CD4-positive, alpha-beta memory T cell (primary cell): ENCODE results near the gene MYO9B. TPM values are rescaled to one million over a fixed set of nuclear protein-coding genes. Genes with fewer than 3 reads are reported as not detected.
A peak's percentile ranks its signal among the peaks of the same experiment; 100 is the strongest.

Experiments used
- CTCF ChIA-PET: fragments of 350-600 bp; sonication (Branson Sonifier 250); formaldehyde crosslinking; loops from one replicate; lab custom pipeline; 2021; ENCODE audit warnings: inconsistent platforms; ENCODE audit not compliant: partially characterized antibody; lab: Charles Lee
- POLR2A ChIA-PET: fragments of 350-600 bp; sonication (Branson Sonifier 250); formaldehyde crosslinking; loops from one replicate; lab custom pipeline; 2021; ENCODE audit not compliant: partially characterized antibody; lab: Charles Lee
- DNase-seq, 5 donors: peaks; one replicate each; pipeline versions ENCODE4 v3.0.0 to v3.0.0-alpha.2; 2020 to 2022; ENCODE audit warnings: mixed read lengths in 1 of 5
- H3K27ac ChIP-seq: one replicate; pipeline ENCODE4 v1.7.0; 2013; ENCODE audit warnings: low read depth, low read length
- H3K27me3 ChIP-seq: 2 replicates; pipeline ENCODE4 v1.7.0; 2013; ENCODE audit warnings: mild to moderate bottlenecking, low read length, moderate library complexity; ENCODE audit not compliant: insufficient read depth
- H3K36me3 ChIP-seq: 2 replicates; pipeline ENCODE4 v1.7.0; 2013; ENCODE audit warnings: mild to moderate bottlenecking, low read length, moderate library complexity; ENCODE audit not compliant: insufficient read depth
- H3K4me1 ChIP-seq: 2 replicates; pipeline ENCODE4 v1.7.0; 2013; ENCODE audit warnings: mild to moderate bottlenecking, low read length, moderate library complexity; ENCODE audit not compliant: insufficient read depth
- H3K4me3 ChIP-seq, 2 donors: one replicate each; pipeline ENCODE4 v1.7.0; 2013; ENCODE audit warnings: low read length in 2 of 2, mild to moderate bottlenecking in 1 of 2
- H3K9me3 ChIP-seq, 2 donors: one replicate each; pipeline ENCODE4 v1.7.0; 2013; ENCODE audit warnings: low read length in 2 of 2, control low read depth in 1 of 2; ENCODE audit not compliant: control insufficient read depth in 1 of 2
- H3K27ac Mint-ChIP-seq, 7 donors: one replicate each; pipeline ENCODE4 v1.8.0; 2020 to 2021; ENCODE audit warnings: mixed read lengths in 7 of 7, mild to moderate bottlenecking in 6 of 7, inconsistent platforms in 3 of 7, moderate library complexity in 3 of 7
- H3K27me3 Mint-ChIP-seq, 2 donors: one replicate each; pipeline ENCODE4 v1.8.0; 2020 to 2021; ENCODE audit warnings: mixed read lengths in 2 of 2
- H3K36me3 Mint-ChIP-seq, 2 donors: one replicate each; pipeline ENCODE4 v1.8.0; 2020 to 2021; ENCODE audit warnings: mixed read lengths in 2 of 2, inconsistent platforms in 1 of 2, mild to moderate bottlenecking in 1 of 2
- H3K4me1 Mint-ChIP-seq, 4 donors: one replicate each; pipeline ENCODE4 v1.8.0; 2020 to 2021; ENCODE audit warnings: mixed read lengths in 4 of 4, mild to moderate bottlenecking in 1 of 4
- H3K4me3 Mint-ChIP-seq, 8 donors: one replicate each; pipeline ENCODE4 v1.8.0; 2020 to 2021; ENCODE audit warnings: mixed read lengths in 8 of 8, mild to moderate bottlenecking in 7 of 8, moderate library complexity in 6 of 8, inconsistent platforms in 3 of 8
- H3K9me3 Mint-ChIP-seq, 8 donors: one replicate each; pipeline ENCODE4 v1.8.0; 2020 to 2021; ENCODE audit warnings: mixed read lengths in 8 of 8, mild to moderate bottlenecking in 5 of 8, inconsistent platforms in 3 of 8, moderate library complexity in 1 of 8
- intact Hi-C: fragments of 100-400 bp; cut with micrococcal nuclease; formaldehyde crosslinking; loops from one replicate; pipeline ENCODE4 v1.15.1; 2023
- polyA plus RNA-seq, 2 donors: library from polyadenylated mRNA; unstranded; fragments of 300-500 nt; fragmentation: Illumina TruSeq; gene quantifications; one replicate each; pipeline ENCODE4 v1.2.3, GENCODE V29; 2021
- total RNA-seq, 2 experiments: library from RNA; stranded (reverse); gene quantifications; one replicate each; pipeline ENCODE4 v1.2.3, GENCODE V29; 2021

The MYO9B gene
- total and polyA plus RNA-seq, 4 experiments from 2014 or later = 1.3 to 181 (median 101) TPM

GRCh38 chr19:17178291-17178690 is 102.7 kb downstream of the MYO9B start:
- no peak overlapping the region for H3K4me3 Mint-ChIP-seq
- H3K27me3 Mint-ChIP-seq = no peaks in the 10 kb centered on the region
- Histone ChIP-seq H3K27ac (no peak overlapping the region), H3K4me1 (peaks cover 6% of the 10 kb centered on the region), H3K4me3 (no peak overlapping the region), H3K27me3 (no peaks in the 10 kb centered on the region), H3K36me3 (peaks cover 27% of the 10 kb centered on the region), H3K9me3 (no peaks in the 10 kb centered on the region)
- peaks cover 13 to 41% of the 10 kb centered on the region in 2 donors for H3K36me3 Mint-ChIP-seq
- no peaks in the 10 kb centered on the region for H3K9me3 Mint-ChIP-seq
- intact Hi-C loops = no loop called here
- no peak for DNase-seq
- peak overlapping the region in 2 of 7 donors; percentile 27 to 53 for H3K27ac Mint-ChIP-seq
- ChIA-PET CTCF (interaction anchor here (0.7 kb wide), 1 partner anchor 8 kb away, joined by 5 read pairs; no protein-coding TSS in a partner anchor), POLR2A (no interaction called here)
- peaks cover 3 to 5% (median 4%) of the 10 kb centered on the region in 4 donors for H3K4me1 Mint-ChIP-seq

- no peaks in the 10 kb centered on the region for H3K9me3 Mint-ChIP-seq
- intact Hi-C loops = no loop called here
- POLR2A ChIA-PET = no interaction called here
- Histone ChIP-seq H3K4me1 (peaks cover 22% of the 10 kb centered on the region), H3K9me3 (no peaks in the 10 kb centered on the region), H3K4me3 (no peak overlapping the region), H3K36me3 (peaks cover 20% of the 10 kb centered on the region), H3K27me3 (no peaks in the 10 kb centered on the region), H3K27ac (no peak overlapping the region)
- peaks cover 12 to 50% of the 10 kb centered on the region in 2 donors for H3K36me3 Mint-ChIP-seq
- no peaks in the 10 kb centered on the region for H3K27me3 Mint-ChIP-seq
- peak overlapping the region in 1 of 8 donors; percentile 10 for H3K4me3 Mint-ChIP-seq
- peak overlapping the region in 3 of 7 donors; percentile 7 to 53 (median 35) for H3K27ac Mint-ChIP-seq
- CTCF ChIA-PET = interaction anchor here (1.0 kb wide), 1 partner anchor 54 kb away, joined by 4 read pairs; no protein-coding TSS in a partner anchor
- H3K4me1 Mint-ChIP-seq = peaks cover 16 to 23% (median 19%) of the 10 kb centered on the region in 4 donors
- DNase-seq = no peak
Observed at GRCh38 chr19:17180997-17181702, 105.6 kb downstream of the MYO9B start.

GRCh38 chr19:17183271-17183761 is 107.7 kb downstream of the MYO9B start:
- H3K27me3 Mint-ChIP-seq = no peaks in the 10 kb centered on the region
- ChIA-PET POLR2A (interaction anchor here (0.7 to 3.4 kb wide), 14 partner anchors 9 to 155 kb away, joined by 3 to 52 read pairs (median 7); partner anchors contain the start of genes BABAM1, HAUS8, MYO9B and OCEL1), CTCF (interaction anchor here (0.8 to 2.8 kb wide), 12 partner anchors 10 to 116 kb away, joined by 3 to 13 read pairs (median 4); partner anchors contain the start of genes BABAM1 and USE1)
- peaks cover 16 to 27% (median 19%) of the 10 kb centered on the region in 4 donors for H3K4me1 Mint-ChIP-seq
- peaks cover 13 to 41% of the 10 kb centered on the region in 2 donors for H3K36me3 Mint-ChIP-seq
- intact Hi-C loops = no loop called here
- no peaks in the 10 kb centered on the region for H3K9me3 Mint-ChIP-seq
- H3K27ac Mint-ChIP-seq = peak overlapping the region; percentile 82 to 98 (median 96)
- peaks cover 22% of the 10 kb centered on the region for H3K4me1 ChIP-seq
- H3K9me3 ChIP-seq = no peaks in the 10 kb centered on the region
- H3K27ac ChIP-seq = peak overlapping the region; percentile 58
- peak overlapping the region; percentile 5 to 43 for H3K4me3 ChIP-seq
- peak in 1 of 5 donors; percentile 28 for DNase-seq
- peaks cover 21% of the 10 kb centered on the region for H3K36me3 ChIP-seq
- no peaks in the 10 kb centered on the region for H3K27me3 ChIP-seq
- peak overlapping the region; percentile 86 to 92 (median 90) for H3K4me3 Mint-ChIP-seq

GRCh38 chr19:17183858-17184321 is 108.3 kb downstream of the MYO9B start:
- H3K27ac Mint-ChIP-seq = peak overlapping the region; percentile 82 to 98 (median 96)
- peak in 4 of 5 donors; percentile 24 to 35 (median 31) for DNase-seq
- intact Hi-C loops = loop anchor here (1.0 to 2.0 kb wide), 3 partner anchors 51 to 117 kb away; no protein-coding TSS in a partner anchor
- peaks cover 15 to 42% of the 10 kb centered on the region in 2 donors for H3K36me3 Mint-ChIP-seq
- Histone ChIP-seq H3K36me3 (peaks cover 19% of the 10 kb centered on the region), H3K9me3 (no peaks in the 10 kb centered on the region), H3K27me3 (no peaks in the 10 kb centered on the region), H3K4me3 (peak overlapping the region; percentile 5 to 43), H3K4me1 (peaks cover 22% of the 10 kb centered on the region), H3K27ac (peak overlapping the region; percentile 58)
- CTCF ChIA-PET = interaction anchor here (0.6 to 2.8 kb wide), 15 partner anchors 9 to 116 kb away, joined by 3 to 13 read pairs (median 4); partner anchors contain the start of genes BABAM1 and USE1
- POLR2A ChIA-PET = interaction anchor here (0.6 to 3.4 kb wide), 17 partner anchors 9 to 155 kb away, joined by 3 to 52 read pairs (median 6); partner anchors contain the start of genes BABAM1, HAUS8, MYO9B and OCEL1
- peak overlapping the region; percentile 86 to 92 (median 90) for H3K4me3 Mint-ChIP-seq
- no peaks in the 10 kb centered on the region for H3K9me3 Mint-ChIP-seq
- peaks cover 16 to 27% (median 19%) of the 10 kb centered on the region in 4 donors for H3K4me1 Mint-ChIP-seq
- H3K27me3 Mint-ChIP-seq = no peaks in the 10 kb centered on the region

- ChIA-PET POLR2A (interaction anchor here (0.6 to 3.4 kb wide), 17 partner anchors 10 to 154 kb away, joined by 3 to 52 read pairs (median 6); partner anchors contain the start of genes BABAM1, HAUS8, MYO9B and OCEL1), CTCF (interaction anchor here (0.5 to 2.8 kb wide), 16 partner anchors 9 to 1870 kb away, joined by 3 to 13 read pairs (median 4); partner anchors contain the start of genes BABAM1 and USE1)
- Histone ChIP-seq H3K36me3 (peaks cover 24% of the 10 kb centered on the region), H3K27me3 (no peaks in the 10 kb centered on the region), H3K27ac (peak overlapping the region; percentile 58), H3K4me3 (peak overlapping the region; percentile 5 to 43), H3K9me3 (no peaks in the 10 kb centered on the region), H3K4me1 (peaks cover 22% of the 10 kb centered on the region)
- H3K36me3 Mint-ChIP-seq = peaks cover 15 to 41% of the 10 kb centered on the region in 2 donors
- H3K4me1 Mint-ChIP-seq = peaks cover 16 to 27% (median 19%) of the 10 kb centered on the region in 4 donors
- H3K27me3 Mint-ChIP-seq = no peaks in the 10 kb centered on the region
- intact Hi-C loops = loop anchor here (1.0 to 2.0 kb wide), 3 partner anchors 51 to 117 kb away; no protein-coding TSS in a partner anchor
- peak overlapping the region; percentile 82 to 98 (median 96) for H3K27ac Mint-ChIP-seq
- H3K9me3 Mint-ChIP-seq = no peaks in the 10 kb centered on the region
- DNase-seq = peak; percentile 47 to 69 (median 55)
- peak overlapping the region; percentile 86 to 92 (median 90) for H3K4me3 Mint-ChIP-seq
Observed at GRCh38 chr19:17184371-17184841, 108.8 kb downstream of the MYO9B start.

- Mint-ChIP-seq H3K9me3 (no peaks in the 10 kb centered on the region), H3K27ac (peak overlapping the region in 1 of 7 donors; percentile 73), H3K4me3 (peak overlapping the region in 1 of 8 donors; percentile 19), H3K36me3 (peaks cover 15 to 42% of the 10 kb centered on the region in 2 donors), H3K4me1 (peaks cover 16 to 27% (median 19%) of the 10 kb centered on the region in 4 donors), H3K27me3 (no peaks in the 10 kb centered on the region)
- Histone ChIP-seq H3K9me3 (no peaks in the 10 kb centered on the region), H3K4me3 (no peak overlapping the region), H3K36me3 (peaks cover 29% of the 10 kb centered on the region), H3K27ac (no peak overlapping the region), H3K27me3 (no peaks in the 10 kb centered on the region), H3K4me1 (peaks cover 22% of the 10 kb centered on the region)
- ChIA-PET POLR2A (interaction anchor here (3.0 to 3.4 kb wide), 3 partner anchors 30 to 61 kb away, joined by 23 to 52 read pairs (median 41); partner anchors contain the start of gene USE1), CTCF (interaction anchor here (0.9 kb wide), 1 partner anchor 48 kb away, joined by 3 read pairs; no protein-coding TSS in a partner anchor)
- DNase-seq = no peak
- intact Hi-C loops = loop anchor here (2.0 kb wide), 1 partner anchor 61 kb away; no protein-coding TSS in a partner anchor
Observed at GRCh38 chr19:17185590-17185989, 110.0 kb downstream of the MYO9B start.
